Amygdala (tissue), 56 donors: Measurements from ENCODE around the gene CDH24.

ENCODE experiments used
- DNase-seq, 56 donors: peaks; one replicate each; lab custom pipeline; 2025; lab: John Stamatoyannopoulos, UW

CDH24 gene

DNA sequence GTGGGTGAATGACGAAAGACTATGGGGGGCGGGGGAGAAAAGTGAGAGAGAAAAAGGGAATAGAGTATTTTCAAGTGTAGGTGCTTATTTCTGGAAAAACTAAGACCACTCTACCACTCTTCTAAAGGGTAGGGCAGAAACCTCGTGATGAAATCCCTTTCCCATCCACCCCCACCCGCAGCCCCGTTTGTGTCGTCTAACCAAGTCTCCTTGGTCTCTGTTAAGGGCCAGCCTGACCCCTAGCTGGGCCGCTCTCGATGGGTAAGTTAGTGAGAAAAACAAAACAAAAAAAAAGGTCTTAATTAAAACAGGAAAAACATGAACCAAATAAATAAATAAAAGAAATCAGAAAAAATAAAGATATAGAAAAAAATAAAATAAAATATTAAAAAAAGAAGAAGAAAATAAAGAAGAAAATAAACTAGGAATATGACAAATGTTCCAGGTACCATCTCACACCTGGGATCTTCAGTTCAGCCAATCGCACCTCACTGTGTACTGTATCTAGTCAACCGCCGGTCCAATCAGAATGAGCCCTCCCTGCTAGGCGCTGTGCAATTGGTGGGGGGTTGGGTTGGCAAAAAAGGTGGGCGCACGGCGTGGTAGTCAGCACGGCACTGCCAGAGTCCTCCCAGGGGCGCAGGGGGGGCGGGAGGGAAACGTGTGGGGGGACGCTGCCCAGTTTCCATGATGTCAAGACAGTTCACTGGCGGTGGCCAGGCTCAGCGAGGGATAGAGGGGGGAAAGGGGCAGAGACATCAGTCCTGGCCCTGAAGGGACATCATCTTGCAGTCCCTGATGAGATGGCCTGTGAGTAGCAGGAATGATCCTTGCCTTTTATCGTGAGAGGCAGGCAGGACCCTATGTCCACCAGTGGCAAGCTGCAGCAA lies 9.8 kb upstream of the CDH24 start:
- DNase-seq = no peak

GRCh38 chr14:23066368-23066767 lies 9.0 kb upstream of the CDH24 start:
- DNase-seq = no peak

DNA sequence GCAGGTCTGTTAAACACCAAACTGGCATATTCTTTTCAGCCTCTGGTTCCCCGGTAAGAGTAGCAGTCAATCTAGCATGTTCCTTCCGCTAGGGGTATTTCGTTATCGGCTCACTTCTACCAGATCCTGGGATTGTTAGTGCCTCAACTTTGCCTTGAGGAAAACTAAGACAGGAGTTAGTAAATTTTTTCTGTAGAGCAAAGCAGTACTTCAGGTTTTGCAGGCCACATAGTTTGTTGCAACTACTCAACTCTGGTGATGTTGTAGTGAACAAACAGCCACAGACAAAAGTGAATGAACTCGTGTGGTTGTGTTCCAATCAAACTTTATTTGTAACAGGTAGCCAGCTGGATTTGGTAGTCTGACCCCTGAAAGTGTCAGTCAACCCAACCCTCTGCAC lies 6.3 kb upstream of the CDH24 start:
- DNase-seq = no peak

- DNase-seq = no peak
These were observed 4.7 kb upstream of the CDH24 start for GRCh38 chr14:23062002-23062401.

- DNase-seq = no peak
These were observed 3.4 kb upstream of the CDH24 start for GRCh38 chr14:23060536-23061260.

DNA sequence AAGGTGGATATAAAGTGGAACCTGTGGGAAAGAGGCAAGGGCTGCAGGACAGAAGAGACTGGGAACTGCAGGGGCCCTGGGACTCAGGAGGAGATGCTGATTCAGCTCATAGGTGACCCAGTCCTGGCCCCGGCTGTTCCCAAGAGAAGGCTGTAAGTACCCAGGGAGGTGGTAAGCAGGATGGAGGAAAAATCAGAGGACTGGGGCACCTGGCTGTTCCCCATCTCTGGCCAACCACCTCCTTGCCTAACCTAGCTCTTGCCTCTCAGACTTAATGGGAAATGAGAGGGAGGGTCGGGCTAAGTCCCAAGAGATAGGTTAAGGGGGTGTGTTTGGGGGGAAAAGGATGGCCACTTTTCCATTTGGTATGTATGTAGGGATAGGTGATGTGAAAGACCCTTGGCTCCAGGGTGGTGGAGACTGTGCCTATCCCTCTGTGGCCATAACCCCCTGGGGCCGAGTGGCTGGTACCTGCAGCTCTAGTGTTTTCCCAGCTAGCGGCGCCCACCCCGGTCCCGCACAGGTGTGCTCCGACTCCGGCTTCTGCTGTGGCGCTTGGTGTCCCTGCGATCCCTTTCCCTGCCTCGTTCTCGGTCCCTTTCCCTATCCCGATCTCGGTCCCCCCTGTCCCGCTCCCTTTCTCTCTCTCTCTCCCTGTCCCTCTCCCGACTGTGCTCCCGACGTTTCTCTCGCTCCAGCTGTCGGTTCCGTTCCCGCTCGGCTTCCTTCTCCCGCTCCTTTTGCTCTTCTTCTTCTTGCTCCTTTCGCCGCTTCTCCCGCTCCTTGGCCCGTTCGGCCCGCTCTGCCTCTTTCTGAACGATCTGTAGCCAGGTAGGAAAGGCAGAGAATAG lies 1.6 kb upstream of the CDH24 start:
- DNase-seq = no peak

GRCh38 chr14:23057757-23058653 lies 685 bp upstream of the CDH24 start:
- DNase-seq = no peak

DNA sequence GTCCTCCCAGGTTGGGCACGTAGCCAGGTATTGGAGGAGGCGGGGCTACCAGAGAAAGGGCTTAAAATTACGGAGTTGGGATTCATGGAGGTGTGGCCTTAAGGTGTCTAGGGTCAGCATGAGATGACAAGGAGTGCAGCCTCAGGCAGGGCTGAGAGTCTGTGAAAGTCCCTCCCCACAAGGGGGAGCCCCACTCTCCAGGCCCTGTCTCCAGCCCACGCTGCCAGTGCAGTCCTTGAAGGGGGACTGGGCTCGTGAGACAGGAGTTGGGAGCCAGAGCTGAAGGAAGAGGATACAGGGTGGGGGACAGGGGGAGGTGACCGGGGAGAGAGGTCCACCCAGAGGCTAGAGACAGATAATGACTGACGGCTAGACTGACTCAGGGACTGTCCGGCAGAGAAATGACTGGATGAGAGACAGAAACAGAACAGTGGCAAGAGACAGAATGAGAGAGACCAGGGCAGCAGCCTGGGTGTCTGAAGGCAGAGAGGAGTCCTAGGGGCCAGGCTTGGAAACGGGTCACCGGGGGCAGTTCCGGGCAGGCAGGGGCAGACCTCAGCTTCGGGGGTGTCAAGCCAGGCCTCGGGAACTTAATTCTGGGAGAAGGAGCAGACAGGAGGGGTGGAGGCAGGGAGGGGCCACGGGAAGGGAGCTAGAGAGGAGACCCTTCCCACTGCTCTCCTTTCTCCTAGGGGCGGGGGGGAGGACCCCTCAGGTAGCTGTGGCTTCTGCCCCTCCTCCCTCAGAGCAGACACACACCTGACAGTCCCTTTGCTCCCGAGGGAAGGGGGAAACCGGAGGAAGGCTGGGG lies 970 bp downstream of the CDH24 start:
- no peak for DNase-seq

DNA sequence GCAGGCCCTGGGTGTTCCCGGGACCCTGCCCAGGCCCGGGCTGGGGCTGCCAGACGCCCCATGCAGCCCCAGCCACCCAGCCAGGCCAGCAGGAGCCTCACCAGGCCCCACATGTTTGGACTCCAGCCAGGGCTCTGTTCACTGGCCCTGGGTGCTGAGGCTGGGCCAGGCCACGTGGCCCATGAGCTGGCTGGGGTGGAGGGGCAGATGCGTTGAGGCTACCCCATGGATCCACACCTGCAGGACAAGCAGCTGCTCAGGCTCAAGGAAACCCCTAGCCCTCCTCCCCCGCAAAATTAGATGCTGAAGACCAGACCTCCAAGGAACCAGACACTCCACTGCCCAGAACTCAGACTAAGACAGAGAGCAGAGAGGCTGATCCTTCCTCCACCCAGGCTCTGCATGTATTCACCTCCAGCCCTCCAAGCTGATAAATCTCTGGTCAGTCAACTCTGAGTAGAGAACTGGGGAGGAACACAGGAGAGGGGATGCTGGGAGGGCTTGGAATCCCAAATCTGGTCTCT lies 1.6 kb downstream of the CDH24 start:
- no peak for DNase-seq

DNA sequence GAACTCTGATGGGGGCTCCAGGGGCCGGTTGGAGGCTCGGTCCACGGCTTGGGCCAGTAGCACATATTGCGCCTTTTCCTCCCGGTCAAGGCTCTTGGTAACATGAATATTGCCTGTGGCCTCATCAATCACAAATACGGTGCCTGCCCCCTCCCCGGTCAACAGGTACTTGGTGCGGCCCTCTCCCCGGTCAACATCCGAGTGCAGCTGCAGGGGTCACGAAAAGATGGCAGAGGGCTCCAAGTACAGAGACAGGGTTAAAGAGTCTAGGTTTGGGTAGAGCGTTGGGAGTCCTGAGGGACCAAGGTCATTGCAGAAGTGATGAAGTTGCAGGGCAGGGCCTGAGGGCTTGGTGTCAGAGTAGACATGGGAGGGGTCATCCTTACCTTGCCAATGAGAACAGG lies 2.2 kb downstream of the CDH24 start:
- DNase-seq = no peak

GRCh38 chr14:23054000-23054811 lies 3.1 kb downstream of the CDH24 start:
- DNase-seq = no peak

GRCh38 chr14:23053426-23053825 lies 3.9 kb downstream of the CDH24 start:
- DNase-seq = no peak

DNA sequence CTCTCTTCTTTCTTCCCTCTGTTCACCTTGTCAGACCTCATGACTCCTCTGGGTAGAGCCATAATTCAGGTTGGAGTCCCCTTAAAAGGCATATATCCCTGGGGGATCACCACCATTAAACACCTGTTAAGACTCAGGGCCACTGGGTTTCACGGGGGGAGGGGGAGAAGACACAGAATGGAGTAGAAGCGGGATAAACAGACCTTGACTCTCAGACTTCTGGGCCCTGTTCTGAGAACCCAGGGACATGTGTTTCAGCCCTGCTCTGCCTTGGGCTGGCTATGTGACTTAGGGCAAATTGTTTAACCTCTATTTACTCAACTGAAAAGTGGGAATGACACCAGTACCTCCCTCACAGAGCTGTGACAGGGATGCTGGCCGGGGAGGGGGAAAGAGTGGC lies 4.6 kb downstream of the CDH24 start:
- DNase-seq = no peak

DNA sequence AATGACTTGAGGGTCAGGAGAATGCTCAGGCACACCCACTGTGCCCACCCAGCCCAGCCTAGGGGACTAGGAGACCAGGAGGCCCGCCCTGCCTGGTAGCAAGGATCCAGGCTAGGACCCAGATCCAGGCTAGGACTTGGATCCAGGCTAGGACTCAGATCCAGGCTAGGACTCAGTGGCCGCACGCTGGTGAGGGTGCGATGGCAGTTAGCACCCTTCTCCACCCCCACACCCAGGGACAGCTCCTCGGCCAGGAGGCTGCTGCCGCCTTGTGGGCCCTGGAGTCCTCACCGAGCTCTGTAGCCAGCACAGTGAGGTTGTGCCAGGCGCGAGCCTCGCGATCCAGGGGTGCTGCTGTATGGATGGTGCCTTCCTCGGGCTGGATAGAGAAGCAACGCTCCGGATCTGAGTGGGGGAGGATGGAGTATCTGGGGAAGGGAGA lies 5.1 kb downstream of the CDH24 start:
- no peak for DNase-seq

- DNase-seq = no peak
These were observed 5.9 kb downstream of the CDH24 start for GRCh38 chr14:23051141-23052057.

GRCh38 chr14:23049011-23049410 lies 8.3 kb downstream of the CDH24 start:
- DNase-seq = no peak
